ENCODE results near the gene SPRING1.
A peak's percentile ranks its signal among the peaks of the same experiment; 100 is the strongest.
"Not testable (repeated sequence)": the region's sequence is repeated elsewhere in the genome, so short reads cannot be mapped to it uniquely, and the experiment has no call there.

The SPRING1 gene

GRCh38 chr12:116749884-116750283 lies 12.0 kb upstream of the SPRING1 start:
- TF ChIP-seq POLR2A (IDR thresholded peaks at IDR 0.05; ENCODE audit: extremely low read depth, insufficient read length), result no peak
- TF ChIP-seq MYC (IDR thresholded peaks at IDR 0.05; ENCODE audit: low read depth, low read length), result no peak
- TF ChIP-seq, protein P1, sequence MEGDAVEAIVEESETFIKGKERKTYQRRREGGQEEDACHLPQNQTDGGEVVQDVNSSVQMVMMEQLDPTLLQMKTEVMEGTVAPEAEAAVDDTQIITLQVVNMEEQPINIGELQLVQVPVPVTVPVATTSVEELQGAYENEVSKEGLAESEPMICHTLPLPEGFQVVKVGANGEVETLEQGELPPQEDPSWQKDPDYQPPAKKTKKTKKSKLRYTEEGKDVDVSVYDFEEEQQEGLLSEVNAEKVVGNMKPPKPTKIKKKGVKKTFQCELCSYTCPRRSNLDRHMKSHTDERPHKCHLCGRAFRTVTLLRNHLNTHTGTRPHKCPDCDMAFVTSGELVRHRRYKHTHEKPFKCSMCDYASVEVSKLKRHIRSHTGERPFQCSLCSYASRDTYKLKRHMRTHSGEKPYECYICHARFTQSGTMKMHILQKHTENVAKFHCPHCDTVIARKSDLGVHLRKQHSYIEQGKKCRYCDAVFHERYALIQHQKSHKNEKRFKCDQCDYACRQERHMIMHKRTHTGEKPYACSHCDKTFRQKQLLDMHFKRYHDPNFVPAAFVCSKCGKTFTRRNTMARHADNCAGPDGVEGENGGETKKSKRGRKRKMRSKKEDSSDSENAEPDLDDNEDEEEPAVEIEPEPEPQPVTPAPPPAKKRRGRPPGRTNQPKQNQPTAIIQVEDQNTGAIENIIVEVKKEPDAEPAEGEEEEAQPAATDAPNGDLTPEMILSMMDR (IDR thresholded peaks at IDR 0.05; ENCODE audit: low read depth, low read length), result no peak
- no peak for TF ChIP-seq MAX (IDR thresholded peaks at IDR 0.05; ENCODE audit: low read depth, low read length)
- H3K4me3 ChIP-seq (ENCODE audit: low read depth, low read length), result no peak overlapping the region
- DNase-seq (ENCODE audit: low read depth), result no peak

DNA sequence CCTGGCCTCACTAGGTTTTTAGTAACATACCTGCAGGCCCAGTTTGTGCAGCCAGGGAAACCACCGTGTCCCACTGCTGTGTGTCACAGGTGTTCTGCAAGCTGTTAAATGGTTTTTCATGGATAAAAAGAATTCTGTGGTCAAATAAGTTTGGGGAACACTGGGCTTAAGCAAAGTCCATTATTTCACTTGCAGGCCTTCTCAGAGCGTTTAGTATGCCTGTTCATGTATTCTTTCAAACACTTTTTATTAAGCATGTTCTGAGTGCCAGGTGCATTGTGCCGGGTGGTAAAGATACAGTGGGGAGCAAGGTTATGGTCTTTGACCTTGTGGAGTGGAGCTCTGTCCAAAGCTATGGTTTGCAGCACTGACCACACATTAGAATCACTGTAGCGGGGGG lies 7.7 kb upstream of the SPRING1 start:
- DNase-seq (ENCODE audit: low read depth), result no peak
- H3K4me3 ChIP-seq (ENCODE audit: low read depth, low read length), result no peak overlapping the region
- TF ChIP-seq, protein P1 (IDR thresholded peaks at IDR 0.05; ENCODE audit: low read depth, low read length), result no peak
- TF ChIP-seq MYC (IDR thresholded peaks at IDR 0.05; ENCODE audit: low read depth, low read length), result no peak
- TF ChIP-seq POLR2A (IDR thresholded peaks at IDR 0.05; ENCODE audit: extremely low read depth, insufficient read length), result no peak
- TF ChIP-seq MAX (IDR thresholded peaks at IDR 0.05; ENCODE audit: low read depth, low read length), result no peak

- TF ChIP-seq, protein P1 (IDR thresholded peaks at IDR 0.05; ENCODE audit: low read depth, low read length), result no peak
- TF ChIP-seq POLR2A (IDR thresholded peaks at IDR 0.05; ENCODE audit: extremely low read depth, insufficient read length), result no peak
- DNase-seq (ENCODE audit: low read depth), result no peak
- no peak overlapping the region for H3K4me3 ChIP-seq (ENCODE audit: low read depth, low read length)
Observed at GRCh38 chr12:116744766-116745165, 6.9 kb upstream of the SPRING1 start.

DNA sequence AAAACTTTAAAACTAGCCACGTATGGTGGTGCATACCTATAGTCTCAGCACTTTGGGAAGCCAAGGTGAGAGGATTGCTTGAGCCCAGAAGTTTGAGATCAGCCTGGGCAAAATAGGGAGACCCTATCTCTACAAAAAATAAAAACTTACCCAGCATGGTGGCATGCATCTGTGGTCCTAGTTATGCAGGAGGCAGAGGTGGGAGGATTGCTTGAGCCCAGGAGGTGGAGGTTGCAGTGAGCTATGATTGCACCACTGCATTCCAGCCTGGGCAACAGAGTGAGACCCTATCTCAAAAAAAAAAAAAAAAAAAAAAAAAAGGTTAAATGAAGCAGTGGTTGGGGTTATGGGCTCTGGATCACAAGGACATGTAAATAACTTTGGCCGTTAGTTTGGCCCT lies 4.9 kb upstream of the SPRING1 start:
- not testable (repeated sequence) for H3K4me3 ChIP-seq (ENCODE audit: low read depth, low read length); DNase-seq (ENCODE audit: low read depth)

DNA sequence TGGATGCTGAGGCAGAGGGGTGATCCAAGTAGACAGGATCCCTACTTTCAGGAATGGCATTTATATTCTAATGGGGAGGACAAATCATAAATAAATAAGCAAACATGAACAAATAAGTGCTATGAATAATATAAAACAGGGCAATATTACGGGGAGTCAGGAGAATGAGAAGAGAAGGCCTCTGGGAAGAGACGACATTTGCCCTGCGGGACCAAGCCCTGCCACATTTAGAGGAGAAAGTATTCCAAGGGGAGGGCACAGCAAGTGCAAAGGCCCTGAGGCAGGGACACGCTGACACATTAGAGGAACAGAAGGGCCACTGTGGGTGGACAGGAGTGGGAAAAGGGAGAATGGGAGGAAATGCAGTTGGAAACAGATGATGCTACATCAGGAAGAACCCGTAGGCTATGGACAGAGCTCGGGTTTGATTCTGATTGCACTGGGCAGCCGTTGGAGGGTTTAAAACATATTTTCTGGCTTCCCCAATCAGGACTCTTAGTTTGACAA lies 1.6 kb upstream of the SPRING1 start:
- TF ChIP-seq MAX (IDR thresholded peaks at IDR 0.05; ENCODE audit: low read depth, low read length), result no peak
- TF ChIP-seq POLR2A (IDR thresholded peaks at IDR 0.05; ENCODE audit: extremely low read depth, insufficient read length), result no peak
- TF ChIP-seq MYC (IDR thresholded peaks at IDR 0.05; ENCODE audit: low read depth, low read length), result no peak
- TF ChIP-seq, protein P1 (IDR thresholded peaks at IDR 0.05; ENCODE audit: low read depth, low read length), result no peak
- DNase-seq (ENCODE audit: low read depth), result no peak
- H3K4me3 ChIP-seq (ENCODE audit: low read depth, low read length), result no peak overlapping the region

DNA sequence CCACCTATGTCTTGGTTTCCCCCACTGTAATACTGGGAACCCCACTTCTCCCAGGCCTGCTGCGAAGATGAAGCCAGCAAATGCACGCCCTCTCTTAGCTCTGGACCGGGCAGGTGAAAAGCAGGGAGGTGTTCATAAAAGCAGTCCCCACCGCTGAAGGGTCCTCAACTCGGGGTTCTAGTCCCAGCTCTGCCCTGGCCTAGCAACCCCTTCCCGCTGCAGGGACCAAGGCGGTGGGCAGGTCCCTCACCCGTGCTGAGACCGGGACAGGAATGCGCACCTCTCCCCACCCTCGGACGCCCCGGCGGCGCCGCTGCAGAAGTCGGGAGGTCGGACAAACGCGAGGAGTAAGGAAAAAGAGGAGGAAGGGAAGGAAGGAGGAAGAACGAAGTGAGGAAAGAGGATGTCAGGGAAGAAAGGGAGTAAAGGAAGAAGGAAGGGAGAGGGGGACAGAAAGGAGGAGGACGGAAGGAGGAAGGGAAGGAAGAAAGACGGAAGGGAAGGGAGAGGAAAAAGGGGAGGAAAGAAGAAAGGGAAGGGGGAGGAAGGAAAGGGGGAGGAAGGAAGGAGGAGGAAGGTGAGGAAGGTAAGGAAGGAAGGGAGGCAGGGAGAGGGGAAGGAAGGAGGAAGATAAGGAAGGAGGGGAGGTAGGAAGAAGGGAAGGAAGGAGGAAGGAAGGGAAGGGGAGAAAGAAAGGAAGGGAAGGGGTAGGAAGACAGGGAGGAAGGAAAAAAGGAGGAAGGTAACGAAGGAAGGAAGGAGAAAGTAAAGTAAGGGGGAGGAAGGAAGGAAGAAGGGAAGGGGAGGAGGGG lies 701 bp downstream of the SPRING1 start:
- H3K4me3 ChIP-seq (ENCODE audit: low read depth, low read length), result peak overlapping the region; percentile 92
- DNase-seq (ENCODE audit: low read depth), result peak; percentile 35
- TF ChIP-seq MAX (IDR thresholded peaks at IDR 0.05; ENCODE audit: low read depth, low read length) (no peak), POLR2A (IDR thresholded peaks at IDR 0.05; ENCODE audit: extremely low read depth, insufficient read length) (no peak), MYC (IDR thresholded peaks at IDR 0.05; ENCODE audit: low read depth, low read length) (no peak)
- TF ChIP-seq, protein P1 (IDR thresholded peaks at IDR 0.05; ENCODE audit: low read depth, low read length), result no peak

All from NB4 (cell line).